DOHH2 (cell line): ENCODE measurements around the gene RNF223.

Experiments
- CTCF ChIP-seq: fragments of 200-600 bp; sonication (generic); IDR thresholded peaks from one replicate; pipeline ENCODE4 v1.5.1; 2014; ENCODE audit warnings: antibody characterized with exemption, mild to moderate bottlenecking, low read depth, low read length; ENCODE audit not compliant: poor library complexity, severe bottlenecking
- EZH2phosphoT487 ChIP-seq: fragments of 200-600 bp; sonication (generic); IDR thresholded peaks from 2 replicates; pipeline ENCODE4 v1.6.1; 2017; ENCODE audit warnings: borderline replicate concordance, mild to moderate bottlenecking, antibody characterized with exemption, low read length, moderate library complexity, mixed read lengths

- no peak for TF ChIP-seq CTCF
- TF ChIP-seq EZH2phosphoT487, result no peak
Measured at GRCh38 chr1:1114431-1114830, 40.3 kb upstream of the RNF223 start.
